ENCODE data around the gene NDUFA11.

- TF ChIP-seq ETV6 (CRISPR knock-in tag; conservative IDR thresholded peaks at IDR 0.05) (no peak), MAFK (conservative IDR thresholded peaks at IDR 0.05 in 1 of 2, IDR thresholded peaks at IDR 0.05 in 1 of 2; ENCODE audit: low read length in 2 of 2) (no peak)
These were observed 11.6 kb upstream of the NDUFA11 start for GRCh38 chr19:5914946-5915781.
